Calu3 (cell line): ENCODE measurements around the gene CRHR1. TPM values are rescaled to one million over a fixed set of nuclear protein-coding genes. Genes with fewer than 3 reads are reported as not detected.

Experiments used
- BruUV-seq: library from RNA; stranded (reverse); fragments of 400-500 nt; replicated peaks from 2 replicates; lab custom pipeline; 2021; lab: Mats Ljungman, UMichigan
- CTCF ChIA-PET: fragments of 300-600 bp; sonication (Branson Sonifier 250); formaldehyde crosslinking; loops from one replicate; lab custom pipeline; 2022; ENCODE audit warnings: antibody characterized with exemption; lab: Charles Lee
- DNase-seq: peaks from one replicate; pipeline ENCODE4 v3.0.0; 2022
- H3K27ac Mint-ChIP-seq: one replicate; pipeline ENCODE4 v1.8.0; 2022; ENCODE audit warnings: mixed read lengths; ENCODE audit not compliant: unreplicated experiment
- H3K27me3 Mint-ChIP-seq: one replicate; pipeline ENCODE4 v1.8.0; 2022; ENCODE audit warnings: mixed read lengths; ENCODE audit not compliant: unreplicated experiment
- H3K36me3 Mint-ChIP-seq: one replicate; pipeline ENCODE4 v1.8.0; 2022; ENCODE audit warnings: mild to moderate bottlenecking, moderate library complexity, mixed read lengths; ENCODE audit not compliant: insufficient read depth, unreplicated experiment
- H3K4me1 Mint-ChIP-seq: one replicate; pipeline ENCODE4 v1.8.0; 2022; ENCODE audit warnings: mild to moderate bottlenecking, low read depth, mixed read lengths; ENCODE audit not compliant: unreplicated experiment
- H3K4me3 Mint-ChIP-seq: one replicate; pipeline ENCODE4 v1.8.0; 2022; ENCODE audit warnings: mild to moderate bottlenecking, low read depth, moderate library complexity, mixed read lengths; ENCODE audit not compliant: unreplicated experiment
- H3K9me3 Mint-ChIP-seq: one replicate; pipeline ENCODE4 v1.8.0; 2022; ENCODE audit warnings: low read depth, mixed read lengths; ENCODE audit not compliant: unreplicated experiment
- CTCF ChIP-seq: fragments of 200-600 bp; IDR thresholded peaks from one replicate; pipeline ENCODE4 v1.8.0; 2022; ENCODE audit warnings: antibody characterized with exemption; ENCODE audit not compliant: unreplicated experiment
- intact Hi-C: fragments of 100-400 bp; cut with micrococcal nuclease; formaldehyde crosslinking; loops from one replicate; pipeline ENCODE4 v1.10.0; 2022; ENCODE audit not compliant: unreplicated experiment
- total RNA-seq: library from RNA; stranded (reverse); gene quantifications from 2 replicates; pipeline ENCODE4 v1.2.3, GENCODE V29; 2022

Gene CRHR1
- total RNA-seq, 1 experiment from 2014 or later: not detected

DNA sequence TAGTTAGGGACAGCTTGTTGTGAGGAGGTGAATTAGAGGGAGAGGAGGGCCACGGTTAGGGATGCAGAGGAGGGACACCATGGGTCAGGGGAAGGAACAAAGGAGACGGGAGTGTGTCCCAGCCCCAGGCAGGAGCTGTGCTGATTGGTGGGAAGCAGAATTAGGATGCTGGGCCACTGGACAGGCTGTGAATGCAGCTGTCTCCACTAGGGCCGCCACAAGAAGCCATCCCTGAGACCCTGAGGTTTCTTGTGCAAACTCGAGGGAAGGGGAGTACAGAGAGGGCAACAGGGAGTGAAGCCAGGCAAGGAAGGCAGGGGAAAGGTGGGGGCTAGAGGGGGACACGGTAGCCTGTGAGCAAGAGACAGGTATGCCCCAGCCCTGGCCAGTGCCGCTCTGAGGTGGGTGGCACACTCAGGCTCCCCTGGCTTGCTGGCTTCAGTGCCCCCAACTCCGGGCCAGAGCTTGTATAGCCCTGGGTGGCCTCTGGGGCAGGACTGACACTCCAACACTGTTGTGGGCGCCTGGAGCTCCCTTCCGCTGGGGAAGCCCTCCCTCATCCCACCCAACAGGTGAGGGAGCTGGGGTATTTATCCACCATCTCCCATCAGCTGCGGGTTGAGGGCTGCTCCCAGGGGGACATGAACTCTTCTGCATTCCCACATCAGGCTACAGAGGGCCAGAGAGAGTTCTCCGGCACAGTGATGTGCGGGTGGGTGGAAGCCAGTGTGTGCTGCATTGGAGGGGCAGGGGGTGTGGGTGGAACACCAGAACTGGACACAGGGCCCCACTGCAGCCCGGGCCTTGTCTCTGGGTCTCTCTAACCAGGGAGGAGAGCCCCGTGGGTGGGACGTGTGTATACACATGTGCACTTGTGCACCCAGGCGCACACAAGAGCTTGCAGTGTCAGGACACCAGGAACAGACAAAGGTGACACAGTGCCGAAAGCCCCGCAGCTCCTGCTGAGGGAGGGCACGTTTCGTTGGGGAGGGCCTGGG is 52.2 kb downstream of the CRHR1 start:
- DNase-seq: no peak
- H3K27ac Mint-ChIP-seq: no peak overlapping the region
- H3K9me3 Mint-ChIP-seq: no peaks in the 10 kb centered on the region
- no peaks in the 10 kb centered on the region for H3K36me3 Mint-ChIP-seq
- intact Hi-C loops: no loop called here
- H3K27me3 Mint-ChIP-seq: peaks cover 89% of the 10 kb centered on the region
- CTCF ChIA-PET: interaction anchor here (0.5 to 4.1 kb wide), 3 partner anchors 14 to 561 kb away, joined by 3 to 19 read pairs (median 3); no protein-coding TSS in a partner anchor
- BruUV-seq: no TSS peak
- no peak overlapping the region for H3K4me3 Mint-ChIP-seq
- H3K4me1 Mint-ChIP-seq: no peaks in the 10 kb centered on the region
- no peak for TF ChIP-seq CTCF

GRCh38 chr17:45837187-45837586 is 53.1 kb downstream of the CRHR1 start:
- Mint-ChIP-seq H3K27ac (no peak overlapping the region), H3K4me3 (no peak overlapping the region), H3K27me3 (peaks cover 93% of the 10 kb centered on the region), H3K9me3 (no peaks in the 10 kb centered on the region), H3K4me1 (peaks cover 3% of the 10 kb centered on the region), H3K36me3 (no peaks in the 10 kb centered on the region)
- DNase-seq: no peak
- intact Hi-C loops: no loop called here
- TF ChIP-seq CTCF: no peak
- BruUV-seq: no TSS peak
- CTCF ChIA-PET: interaction anchor here (4.1 kb wide), 1 partner anchor 197 kb away, joined by 19 read pairs; no protein-coding TSS in a partner anchor

- CTCF ChIA-PET: interaction anchor here (4.1 kb wide), 1 partner anchor 197 kb away, joined by 19 read pairs; no protein-coding TSS in a partner anchor
- Mint-ChIP-seq H3K27ac (no peak overlapping the region), H3K4me3 (no peak overlapping the region), H3K4me1 (peaks cover 7% of the 10 kb centered on the region), H3K9me3 (no peaks in the 10 kb centered on the region), H3K27me3 (peaks cover 96% of the 10 kb centered on the region), H3K36me3 (no peaks in the 10 kb centered on the region)
- intact Hi-C loops: no loop called here
- no peak for DNase-seq
- TF ChIP-seq CTCF: no peak
- no TSS peak for BruUV-seq
Observed at GRCh38 chr17:45837603-45838002, 53.5 kb downstream of the CRHR1 start.

GRCh38 chr17:45838751-45839295 is 54.7 kb downstream of the CRHR1 start:
- no peak overlapping the region for H3K4me3 Mint-ChIP-seq

More at GRCh38 chr17:45838751-45839295, 54.7 kb downstream of the CRHR1 start:
- no peak for DNase-seq
- no TSS peak for BruUV-seq
- CTCF ChIA-PET: interaction anchor here (0.6 to 2.2 kb wide), 4 partner anchors 11 to 199 kb away, joined by 3 to 6 read pairs (median 4); no protein-coding TSS in a partner anchor
- Mint-ChIP-seq H3K4me1 (peaks cover 7% of the 10 kb centered on the region), H3K27me3 (peaks cover 96% of the 10 kb centered on the region), H3K36me3 (no peaks in the 10 kb centered on the region), H3K9me3 (no peaks in the 10 kb centered on the region), H3K27ac (no peak overlapping the region)
- no peak for TF ChIP-seq CTCF
- intact Hi-C loops: no loop called here
